ENCODE results near the gene UROC1.

DNA sequence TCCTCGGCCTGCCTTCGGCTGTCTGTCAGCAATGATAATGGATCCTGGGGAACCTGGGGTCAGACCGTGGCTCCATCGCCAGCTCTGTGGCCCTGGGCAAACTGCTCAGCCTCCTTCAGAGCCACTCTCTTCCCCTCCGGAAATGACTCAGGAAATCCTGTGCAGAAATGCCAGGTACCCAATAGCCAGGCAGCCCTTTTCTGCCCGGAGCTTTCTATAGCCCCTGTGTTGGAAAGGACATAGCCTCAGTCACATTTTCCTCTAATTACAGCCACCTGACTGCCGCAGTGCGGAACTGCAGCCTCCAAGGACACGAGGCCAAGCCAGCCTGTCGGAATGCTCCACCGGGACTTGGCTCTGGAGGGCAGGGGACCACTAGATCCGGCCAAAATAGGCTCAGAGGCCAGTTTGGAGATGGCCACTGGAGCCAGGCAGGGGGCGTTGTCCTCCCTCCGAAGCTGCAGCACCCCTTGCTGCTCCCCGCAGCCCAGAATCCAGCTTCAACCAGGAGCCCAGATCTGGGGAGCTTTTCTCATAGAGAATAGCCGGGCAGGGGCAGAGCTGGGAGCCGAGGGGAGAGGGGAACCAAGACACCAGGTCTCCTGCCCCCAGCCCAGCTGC lies 30.3 kb downstream of the UROC1 start:
- TF ChIP-seq, protein P1, sequence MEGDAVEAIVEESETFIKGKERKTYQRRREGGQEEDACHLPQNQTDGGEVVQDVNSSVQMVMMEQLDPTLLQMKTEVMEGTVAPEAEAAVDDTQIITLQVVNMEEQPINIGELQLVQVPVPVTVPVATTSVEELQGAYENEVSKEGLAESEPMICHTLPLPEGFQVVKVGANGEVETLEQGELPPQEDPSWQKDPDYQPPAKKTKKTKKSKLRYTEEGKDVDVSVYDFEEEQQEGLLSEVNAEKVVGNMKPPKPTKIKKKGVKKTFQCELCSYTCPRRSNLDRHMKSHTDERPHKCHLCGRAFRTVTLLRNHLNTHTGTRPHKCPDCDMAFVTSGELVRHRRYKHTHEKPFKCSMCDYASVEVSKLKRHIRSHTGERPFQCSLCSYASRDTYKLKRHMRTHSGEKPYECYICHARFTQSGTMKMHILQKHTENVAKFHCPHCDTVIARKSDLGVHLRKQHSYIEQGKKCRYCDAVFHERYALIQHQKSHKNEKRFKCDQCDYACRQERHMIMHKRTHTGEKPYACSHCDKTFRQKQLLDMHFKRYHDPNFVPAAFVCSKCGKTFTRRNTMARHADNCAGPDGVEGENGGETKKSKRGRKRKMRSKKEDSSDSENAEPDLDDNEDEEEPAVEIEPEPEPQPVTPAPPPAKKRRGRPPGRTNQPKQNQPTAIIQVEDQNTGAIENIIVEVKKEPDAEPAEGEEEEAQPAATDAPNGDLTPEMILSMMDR (conservative IDR thresholded peaks at IDR 0.05; ENCODE audit: low read depth in 2 of 2): peak; percentile 38 to 63
- TF ChIP-seq, protein P2, sequence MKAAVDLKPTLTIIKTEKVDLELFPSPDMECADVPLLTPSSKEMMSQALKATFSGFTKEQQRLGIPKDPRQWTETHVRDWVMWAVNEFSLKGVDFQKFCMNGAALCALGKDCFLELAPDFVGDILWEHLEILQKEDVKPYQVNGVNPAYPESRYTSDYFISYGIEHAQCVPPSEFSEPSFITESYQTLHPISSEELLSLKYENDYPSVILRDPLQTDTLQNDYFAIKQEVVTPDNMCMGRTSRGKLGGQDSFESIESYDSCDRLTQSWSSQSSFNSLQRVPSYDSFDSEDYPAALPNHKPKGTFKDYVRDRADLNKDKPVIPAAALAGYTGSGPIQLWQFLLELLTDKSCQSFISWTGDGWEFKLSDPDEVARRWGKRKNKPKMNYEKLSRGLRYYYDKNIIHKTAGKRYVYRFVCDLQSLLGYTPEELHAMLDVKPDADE (IDR thresholded peaks at IDR 0.05): no peak
- TF ChIP-seq, protein P3, sequence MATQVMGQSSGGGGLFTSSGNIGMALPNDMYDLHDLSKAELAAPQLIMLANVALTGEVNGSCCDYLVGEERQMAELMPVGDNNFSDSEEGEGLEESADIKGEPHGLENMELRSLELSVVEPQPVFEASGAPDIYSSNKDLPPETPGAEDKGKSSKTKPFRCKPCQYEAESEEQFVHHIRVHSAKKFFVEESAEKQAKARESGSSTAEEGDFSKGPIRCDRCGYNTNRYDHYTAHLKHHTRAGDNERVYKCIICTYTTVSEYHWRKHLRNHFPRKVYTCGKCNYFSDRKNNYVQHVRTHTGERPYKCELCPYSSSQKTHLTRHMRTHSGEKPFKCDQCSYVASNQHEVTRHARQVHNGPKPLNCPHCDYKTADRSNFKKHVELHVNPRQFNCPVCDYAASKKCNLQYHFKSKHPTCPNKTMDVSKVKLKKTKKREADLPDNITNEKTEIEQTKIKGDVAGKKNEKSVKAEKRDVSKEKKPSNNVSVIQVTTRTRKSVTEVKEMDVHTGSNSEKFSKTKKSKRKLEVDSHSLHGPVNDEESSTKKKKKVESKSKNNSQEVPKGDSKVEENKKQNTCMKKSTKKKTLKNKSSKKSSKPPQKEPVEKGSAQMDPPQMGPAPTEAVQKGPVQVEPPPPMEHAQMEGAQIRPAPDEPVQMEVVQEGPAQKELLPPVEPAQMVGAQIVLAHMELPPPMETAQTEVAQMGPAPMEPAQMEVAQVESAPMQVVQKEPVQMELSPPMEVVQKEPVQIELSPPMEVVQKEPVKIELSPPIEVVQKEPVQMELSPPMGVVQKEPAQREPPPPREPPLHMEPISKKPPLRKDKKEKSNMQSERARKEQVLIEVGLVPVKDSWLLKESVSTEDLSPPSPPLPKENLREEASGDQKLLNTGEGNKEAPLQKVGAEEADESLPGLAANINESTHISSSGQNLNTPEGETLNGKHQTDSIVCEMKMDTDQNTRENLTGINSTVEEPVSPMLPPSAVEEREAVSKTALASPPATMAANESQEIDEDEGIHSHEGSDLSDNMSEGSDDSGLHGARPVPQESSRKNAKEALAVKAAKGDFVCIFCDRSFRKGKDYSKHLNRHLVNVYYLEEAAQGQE (IDR thresholded peaks at IDR 0.05; ENCODE audit: unreplicated experiment): no peak
- TF ChIP-seq JUNB (IDR thresholded peaks at IDR 0.05; ENCODE audit: unreplicated experiment) (no peak), EZH2 (IDR thresholded peaks at IDR 0.05; ENCODE audit: low read depth, unreplicated experiment) (no peak), ZNF331 (CRISPR knock-in tag; IDR thresholded peaks at IDR 0.05; ENCODE audit: low read depth) (no peak), POLR2AphosphoS5 (IDR thresholded peaks at IDR 0.05; ENCODE audit: low read depth) (no peak), CREB1 (CRISPR knock-in tag; IDR thresholded peaks at IDR 0.05; ENCODE audit: low read depth) (no peak), EZH2phosphoT487 (IDR thresholded peaks at IDR 0.05; ENCODE audit: unreplicated experiment) (no peak)
